Measurements from ENCODE around the gene CEP295NL. TPM values are rescaled to one million over a fixed set of nuclear protein-coding genes. Genes with fewer than 3 reads are reported as not detected.

CEP295NL gene
- total and polyA plus RNA-seq, 2 of the 8 experiments (the other 6 are each of a cell fraction or from before 2014, with no cell fraction given) = 0.06 to 2.0 TPM

GRCh38 chr17:78889531-78889930 is 13.5 kb downstream of the CEP295NL start:
- Histone ChIP-seq H3K79me1 (ENCODE audit: low read depth, low read length) (peaks cover 9% of the 10 kb centered on the region), H2BK120ac (replicated peaks; ENCODE audit: low read depth, low read length) (no peak overlapping the region), H3K27me3 (replicated peaks in 1 of 4; ENCODE audit: control insufficient read depth in 3 of 4, extremely low read depth in 1 of 4, insufficient read depth in 3 of 4, low read length in 3 of 4) (no peaks in the 10 kb centered on the region; a peak in 1 of 7 replicates), H3K9me3 (ENCODE audit: insufficient read depth in 2 of 2, low read depth in 1 of 2, low read length in 1 of 2) (no peaks in the 10 kb centered on the region), H3K36me3 (ENCODE audit: control insufficient read depth in 2 of 4, insufficient read depth in 4 of 4, low read length in 3 of 4) (no peaks in the 10 kb centered on the region; a peak in 3 of 8 replicates), H3K4ac (replicated peaks; ENCODE audit: insufficient read length, low read depth, low read length) (no peak overlapping the region), H3K23me2 (ENCODE audit: low read depth, low read length) (no peaks in the 10 kb centered on the region; the same call in 1 of the 2 replicates), H2BK15ac (ENCODE audit: low read length) (no peak overlapping the region), H4K8ac (ENCODE audit: extremely low read depth, insufficient read depth, low read length) (no peak overlapping the region), H2BK12ac (ENCODE audit: low read depth, low read length) (no peak overlapping the region), H3K9ac (replicated peaks in 1 of 4; ENCODE audit: extremely low read depth in 1 of 4, low read depth in 3 of 4, low read length in 3 of 4) (no peak overlapping the region), H4K91ac (replicated peaks; ENCODE audit: insufficient read length, low read length) (no peak overlapping the region), H3K18ac (ENCODE audit: extremely low read depth, low read length) (no peak overlapping the region), H3K4me2 (ENCODE audit: insufficient read depth in 1 of 2, low read depth in 2 of 2, low read length in 2 of 2) (no peak overlapping the region), H3K56ac (replicated peaks; ENCODE audit: insufficient read length, low read depth, low read length) (no peak overlapping the region), H3K14ac (ENCODE audit: insufficient read length) (no peak overlapping the region), H3K23ac (ENCODE audit: insufficient read length) (no peak overlapping the region), H3K4me1 (replicated peaks in 1 of 4; ENCODE audit: control insufficient read depth in 3 of 4, insufficient read depth in 4 of 4, low read length in 3 of 4) (peaks cover 0 to 6% (median 2%) of the 10 kb centered on the region in 4 experiments; a peak in 6 of 7 replicates), H3K27ac (ENCODE audit: low read depth, low read length) (no peak overlapping the region), H2BK20ac (ENCODE audit: low read length) (no peak overlapping the region), H2BK5ac (ENCODE audit: low read depth, low read length) (no peak overlapping the region), H3K4me3 (ENCODE audit: extremely low read depth in 1 of 4, insufficient read depth in 2 of 4, low read depth in 3 of 4, low read length in 4 of 4) (no peak overlapping the region), H2AK5ac (ENCODE audit: low read depth, low read length) (no peak overlapping the region), H3K79me2 (ENCODE audit: control insufficient read depth in 1 of 2, insufficient read depth in 2 of 2, low read length in 2 of 2) (peaks cover 0 to 17% of the 10 kb centered on the region in 2 experiments; a peak in 1 of 4 replicates), H2AFZ (ENCODE audit: low read length) (no peak overlapping the region), H4K20me1 (replicated peaks in 1 of 2; ENCODE audit: control insufficient read depth in 1 of 2, insufficient read depth in 2 of 2, low read length in 2 of 2) (peaks cover 4 to 14% of the 10 kb centered on the region in 2 experiments), H4K5ac (ENCODE audit: insufficient read length, low read depth, low read length) (no peak overlapping the region)
- CTCF ChIA-PET (ENCODE audit: partially characterized antibody) = interaction anchor here (1.0 to 2.6 kb wide), 4 partner anchors 12 to 85 kb away, joined by 3 to 8 read pairs (median 3); no protein-coding TSS in a partner anchor
- POLR2A ChIA-PET (ENCODE audit: partially characterized antibody) = no interaction called here
- DNase-seq (ENCODE audit: low read depth in 1 of 2, low spot score in 2 of 2) (no peak), FAIRE-seq (no peak)
- 93% methylated on average over 8 of the region's 8 CpGs; no CpG with 5 or more reads in 1 of the 2 experiments for WGBS, 2 experiments (ENCODE audit: extremely low coverage in 1 of 2, insufficient coverage in 1 of 2, insufficient read length in 1 of 2, insufficient replicate concordance in 2 of 2, low coverage in 1 of 2, low lambda C conversion rate in 2 of 2, missing lambda C conversion rate in 1 of 2)
- TF ChIP-seq RAD21 (IDR thresholded peaks at IDR 0.05 in 1 of 2, conservative IDR thresholded peaks at IDR 0.05 in 1 of 2; ENCODE audit: low read depth in 2 of 2, low read length in 2 of 2) (no peak), EP300 (IDR thresholded peaks at IDR 0.05; ENCODE audit: borderline replicate concordance in 1 of 2, low read depth in 2 of 2, low read length in 2 of 2) (no peak), POLR2AphosphoS5 (IDR thresholded peaks at IDR 0.05; ENCODE audit: low read depth, low read length) (no peak), HDAC6 (IDR thresholded peaks at IDR 0.05; ENCODE audit: low read depth, low read length) (no peak), SP2 (IDR thresholded peaks at IDR 0.05; ENCODE audit: low read length) (no peak), KDM1A (IDR thresholded peaks at IDR 0.05; ENCODE audit: borderline replicate concordance, low read length) (no peak), SP1 (IDR thresholded peaks at IDR 0.05; ENCODE audit: low read depth, low read length) (no peak), TAF7 (optimal IDR thresholded peaks at IDR 0.05; ENCODE audit: borderline replicate concordance, low read depth, low read length) (no peak), ASH2L (IDR thresholded peaks at IDR 0.05; ENCODE audit: low read length) (no peak), SIN3A (conservative IDR thresholded peaks at IDR 0.05 in 1 of 2, IDR thresholded peaks at IDR 0.05 in 1 of 2; ENCODE audit: low read depth in 1 of 2, low read length in 2 of 2) (no peak), POLR2A (IDR thresholded peaks at IDR 0.05; ENCODE audit: control extremely low read depth in 1 of 2, low read depth in 2 of 2, low read length in 2 of 2) (no peak), MAFK (IDR thresholded peaks at IDR 0.05; ENCODE audit: low read depth, low read length) (no peak), RBBP5 (IDR thresholded peaks at IDR 0.05; ENCODE audit: borderline replicate concordance, low read depth, low read length) (no peak)

All from H1 (cell line).